NB4 (cell line): ENCODE measurements around the gene TCOF1.
A peak's percentile ranks its signal among the peaks of the same experiment; 100 is the strongest.

Experiments
- DNase-seq: peaks from one replicate; pipeline ENCODE4 v3.0.0; 2010; ENCODE audit warnings: low read depth
- H3K4me3 ChIP-seq: one replicate; pipeline ENCODE4 v1.5.1; 2011; ENCODE audit warnings: mild to moderate bottlenecking, low read depth, low read length, moderate library complexity
- MYC ChIP-seq: IDR thresholded peaks from 2 replicates; pipeline ENCODE4 v1.6.1; 2011; ENCODE audit warnings: low read depth, low read length
- POLR2A ChIP-seq: IDR thresholded peaks from 2 replicates; pipeline ENCODE4 v1.6.1; 2011; ENCODE audit warnings: mild to moderate bottlenecking; ENCODE audit not compliant: insufficient read length; ENCODE audit errors: extremely low read depth
- TF ChIP-seq, protein P1 (sequence below): IDR thresholded peaks from one replicate; pipeline ENCODE4 v1.5.1; 2012; ENCODE audit warnings: low read depth, low read length
- TF ChIP-seq, protein P2 (sequence below): IDR thresholded peaks from 2 replicates; pipeline ENCODE4 v1.6.1; 2011; ENCODE audit warnings: low read depth, low read length

The TCOF1 gene, protein sequence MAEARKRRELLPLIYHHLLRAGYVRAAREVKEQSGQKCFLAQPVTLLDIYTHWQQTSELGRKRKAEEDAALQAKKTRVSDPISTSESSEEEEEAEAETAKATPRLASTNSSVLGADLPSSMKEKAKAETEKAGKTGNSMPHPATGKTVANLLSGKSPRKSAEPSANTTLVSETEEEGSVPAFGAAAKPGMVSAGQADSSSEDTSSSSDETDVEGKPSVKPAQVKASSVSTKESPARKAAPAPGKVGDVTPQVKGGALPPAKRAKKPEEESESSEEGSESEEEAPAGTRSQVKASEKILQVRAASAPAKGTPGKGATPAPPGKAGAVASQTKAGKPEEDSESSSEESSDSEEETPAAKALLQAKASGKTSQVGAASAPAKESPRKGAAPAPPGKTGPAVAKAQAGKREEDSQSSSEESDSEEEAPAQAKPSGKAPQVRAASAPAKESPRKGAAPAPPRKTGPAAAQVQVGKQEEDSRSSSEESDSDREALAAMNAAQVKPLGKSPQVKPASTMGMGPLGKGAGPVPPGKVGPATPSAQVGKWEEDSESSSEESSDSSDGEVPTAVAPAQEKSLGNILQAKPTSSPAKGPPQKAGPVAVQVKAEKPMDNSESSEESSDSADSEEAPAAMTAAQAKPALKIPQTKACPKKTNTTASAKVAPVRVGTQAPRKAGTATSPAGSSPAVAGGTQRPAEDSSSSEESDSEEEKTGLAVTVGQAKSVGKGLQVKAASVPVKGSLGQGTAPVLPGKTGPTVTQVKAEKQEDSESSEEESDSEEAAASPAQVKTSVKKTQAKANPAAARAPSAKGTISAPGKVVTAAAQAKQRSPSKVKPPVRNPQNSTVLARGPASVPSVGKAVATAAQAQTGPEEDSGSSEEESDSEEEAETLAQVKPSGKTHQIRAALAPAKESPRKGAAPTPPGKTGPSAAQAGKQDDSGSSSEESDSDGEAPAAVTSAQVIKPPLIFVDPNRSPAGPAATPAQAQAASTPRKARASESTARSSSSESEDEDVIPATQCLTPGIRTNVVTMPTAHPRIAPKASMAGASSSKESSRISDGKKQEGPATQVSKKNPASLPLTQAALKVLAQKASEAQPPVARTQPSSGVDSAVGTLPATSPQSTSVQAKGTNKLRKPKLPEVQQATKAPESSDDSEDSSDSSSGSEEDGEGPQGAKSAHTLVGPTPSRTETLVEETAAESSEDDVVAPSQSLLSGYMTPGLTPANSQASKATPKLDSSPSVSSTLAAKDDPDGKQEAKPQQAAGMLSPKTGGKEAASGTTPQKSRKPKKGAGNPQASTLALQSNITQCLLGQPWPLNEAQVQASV (N-terminal part only)

DNA sequence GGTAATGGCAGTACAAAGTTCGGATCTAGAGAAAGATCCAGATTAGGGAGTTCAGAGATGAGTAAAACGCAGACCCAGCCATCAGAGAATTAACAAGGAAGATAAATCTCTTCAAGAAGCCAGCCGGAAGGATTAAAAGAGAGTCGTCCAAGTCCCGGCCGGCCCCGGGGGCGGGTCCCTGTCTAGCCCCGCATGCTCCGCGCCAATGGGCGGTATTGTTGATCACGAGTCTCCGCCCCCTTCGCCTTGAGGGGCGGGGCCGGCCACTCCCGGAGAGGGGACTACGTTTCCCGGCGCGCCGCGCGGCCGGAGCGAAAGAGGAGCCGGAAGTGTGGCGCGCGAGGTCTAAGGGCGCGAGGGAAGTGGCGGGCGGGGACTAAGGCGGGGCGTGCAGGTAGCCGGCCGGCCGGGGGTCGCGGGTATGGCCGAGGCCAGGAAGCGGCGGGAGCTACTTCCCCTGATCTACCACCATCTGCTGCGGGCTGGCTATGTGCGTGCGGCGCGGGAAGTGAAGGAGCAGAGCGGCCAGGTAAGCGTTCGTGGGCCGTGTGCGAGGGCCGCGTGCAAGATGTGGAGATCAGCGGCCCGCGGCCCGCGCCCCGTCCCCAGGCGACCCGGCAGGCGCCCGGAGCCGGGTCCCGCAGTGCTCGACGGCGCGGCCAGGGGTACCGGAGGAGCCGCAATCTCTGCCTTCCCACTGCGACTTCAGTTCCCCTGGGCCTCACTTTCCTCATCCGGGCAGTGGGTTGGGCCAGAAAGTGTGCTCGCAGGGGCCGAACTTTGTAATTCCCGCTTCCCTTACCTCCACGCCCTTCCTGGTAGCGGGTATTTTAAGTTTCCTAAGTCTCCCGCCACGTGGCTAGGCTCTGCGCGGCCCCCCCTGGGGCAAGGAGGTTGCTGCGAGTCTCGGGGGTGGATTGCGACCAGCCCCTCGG, at the start of gene TCOF1:
TCOF1 (plus strand) TSS at position 372 of the 935 bp plus-strand sequence; CDS start at position 422, 50 bp downstream.
- H3K4me3 ChIP-seq, result peak within 1 kb of the TSS; percentile 96
- TF ChIP-seq, protein P1, sequence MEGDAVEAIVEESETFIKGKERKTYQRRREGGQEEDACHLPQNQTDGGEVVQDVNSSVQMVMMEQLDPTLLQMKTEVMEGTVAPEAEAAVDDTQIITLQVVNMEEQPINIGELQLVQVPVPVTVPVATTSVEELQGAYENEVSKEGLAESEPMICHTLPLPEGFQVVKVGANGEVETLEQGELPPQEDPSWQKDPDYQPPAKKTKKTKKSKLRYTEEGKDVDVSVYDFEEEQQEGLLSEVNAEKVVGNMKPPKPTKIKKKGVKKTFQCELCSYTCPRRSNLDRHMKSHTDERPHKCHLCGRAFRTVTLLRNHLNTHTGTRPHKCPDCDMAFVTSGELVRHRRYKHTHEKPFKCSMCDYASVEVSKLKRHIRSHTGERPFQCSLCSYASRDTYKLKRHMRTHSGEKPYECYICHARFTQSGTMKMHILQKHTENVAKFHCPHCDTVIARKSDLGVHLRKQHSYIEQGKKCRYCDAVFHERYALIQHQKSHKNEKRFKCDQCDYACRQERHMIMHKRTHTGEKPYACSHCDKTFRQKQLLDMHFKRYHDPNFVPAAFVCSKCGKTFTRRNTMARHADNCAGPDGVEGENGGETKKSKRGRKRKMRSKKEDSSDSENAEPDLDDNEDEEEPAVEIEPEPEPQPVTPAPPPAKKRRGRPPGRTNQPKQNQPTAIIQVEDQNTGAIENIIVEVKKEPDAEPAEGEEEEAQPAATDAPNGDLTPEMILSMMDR, result no peak
- TF ChIP-seq POLR2A (peak; percentile 47), MYC (peak; percentile 40)
- TF ChIP-seq, protein P2, sequence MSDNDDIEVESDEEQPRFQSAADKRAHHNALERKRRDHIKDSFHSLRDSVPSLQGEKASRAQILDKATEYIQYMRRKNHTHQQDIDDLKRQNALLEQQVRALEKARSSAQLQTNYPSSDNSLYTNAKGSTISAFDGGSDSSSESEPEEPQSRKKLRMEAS, result peak; percentile 64
- DNase-seq, result peak; percentile 97

DNA sequence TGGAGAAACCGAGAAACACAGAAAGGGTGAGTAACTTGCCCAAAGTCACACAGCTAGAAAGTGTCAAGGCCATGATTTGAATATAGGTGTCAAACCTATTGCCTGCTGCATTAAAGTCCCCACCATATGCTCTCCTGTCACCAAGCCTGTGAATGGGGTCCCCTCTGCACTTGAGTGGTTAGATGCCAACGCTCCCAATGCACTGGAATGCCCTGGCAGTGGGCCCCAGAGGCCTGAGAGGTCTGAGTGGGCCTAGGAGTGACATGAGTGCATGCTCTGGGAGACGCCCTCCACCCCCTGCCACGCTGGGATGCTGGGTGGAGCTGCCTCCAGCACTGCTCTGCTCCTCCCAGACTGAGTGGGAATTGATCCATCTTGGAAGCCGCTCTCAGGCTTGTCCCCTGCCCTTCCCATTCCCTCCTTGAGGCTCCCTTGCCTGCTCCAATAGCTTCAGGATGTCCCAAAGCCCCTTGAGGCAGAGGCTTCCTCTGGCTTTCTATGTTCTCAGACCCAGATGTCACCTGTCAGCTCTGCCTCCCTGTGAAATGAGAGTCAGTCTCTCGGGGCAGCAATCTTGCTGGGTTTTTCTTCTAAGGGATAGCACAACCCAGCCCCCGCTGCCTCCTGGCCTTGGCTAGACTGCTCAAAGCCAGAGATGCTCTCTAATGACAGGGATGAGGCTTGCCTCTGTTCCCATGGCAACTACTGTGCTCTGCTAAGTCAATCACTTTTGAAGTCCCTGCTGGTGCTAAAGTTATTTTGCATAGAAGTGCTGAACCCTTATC, 48.2 kb upstream of the TCOF1 start:
- TF ChIP-seq MYC (no peak), POLR2A (no peak)
- TF ChIP-seq, protein P2, result no peak
- TF ChIP-seq, protein P1, result no peak
- no peak for DNase-seq
- H3K4me3 ChIP-seq, result no peak overlapping the region

DNA sequence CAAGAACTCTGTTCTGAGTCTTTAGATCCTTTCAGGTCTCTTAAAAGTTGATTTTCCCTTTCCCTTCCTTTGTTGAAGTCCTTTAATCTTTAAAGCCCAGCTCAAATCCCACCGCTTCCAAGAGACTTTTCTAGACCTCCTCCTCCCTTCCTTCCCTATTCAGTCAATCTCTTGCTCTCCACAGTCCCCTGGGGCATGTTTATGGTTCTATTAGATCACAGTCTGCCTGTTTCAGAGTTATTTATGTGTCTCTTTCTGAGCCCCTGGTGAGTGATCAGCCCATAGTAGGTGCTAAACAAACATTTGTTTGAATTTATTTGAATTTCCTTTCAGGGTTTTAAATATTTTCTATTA, 47.6 kb upstream of the TCOF1 start:
- no peak for DNase-seq
- H3K4me3 ChIP-seq, result no peak overlapping the region
- TF ChIP-seq, protein P2, result no peak
- TF ChIP-seq MYC (no peak), POLR2A (no peak)
- TF ChIP-seq, protein P1, result no peak

DNA sequence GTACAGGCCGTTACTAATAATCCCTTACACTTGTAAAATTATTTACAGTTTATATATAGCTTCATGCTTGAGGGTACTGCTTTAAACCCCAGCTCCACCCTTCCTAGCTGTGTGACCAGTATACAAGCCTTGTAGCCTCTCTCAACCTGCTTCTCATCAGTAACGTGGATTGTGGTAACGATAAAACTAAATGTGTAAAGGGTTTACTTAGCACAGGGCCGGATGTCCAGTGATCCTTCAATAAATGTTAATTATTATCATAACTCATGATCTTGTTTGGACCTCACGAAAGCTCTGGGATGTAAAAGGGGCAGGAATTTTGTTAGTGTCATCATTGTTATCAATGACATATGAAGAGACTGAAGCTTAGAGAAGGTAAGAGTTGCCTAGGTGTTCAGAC, 47.3 kb upstream of the TCOF1 start:
- no peak for DNase-seq
- TF ChIP-seq, protein P2, result no peak
- no peak overlapping the region for H3K4me3 ChIP-seq

DNA sequence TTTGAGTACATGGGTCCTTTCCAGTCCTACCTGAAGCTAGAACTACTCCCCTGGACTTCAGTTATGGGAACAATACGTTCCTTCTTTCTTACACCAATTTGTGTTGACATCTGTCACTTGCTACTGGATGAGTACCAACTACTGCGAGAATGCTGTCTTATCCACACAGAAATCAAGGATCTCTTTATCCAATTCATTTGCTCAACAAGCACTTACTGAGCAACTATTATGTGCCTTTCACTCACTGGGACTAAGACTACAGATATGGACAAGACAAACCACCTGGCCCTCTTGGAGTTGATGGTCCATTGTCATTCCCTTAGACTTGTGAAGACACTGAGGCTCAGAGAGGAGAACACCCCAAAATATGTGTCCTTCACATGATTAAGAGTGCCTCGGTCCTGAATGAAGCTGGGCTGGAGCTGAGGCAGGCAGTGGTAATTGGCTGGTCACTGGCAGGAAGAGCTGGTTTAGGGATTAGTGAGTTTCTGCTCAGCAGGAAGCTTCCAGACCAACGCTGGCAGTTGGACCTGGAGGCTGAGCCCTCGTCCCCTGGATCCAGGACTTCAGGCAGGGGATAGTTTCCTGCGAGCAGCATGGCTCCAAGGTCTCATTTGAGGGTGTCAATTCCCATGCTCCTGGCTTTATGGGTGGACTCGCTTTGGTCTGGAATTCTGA, 46.3 kb upstream of the TCOF1 start:
- no peak overlapping the region for H3K4me3 ChIP-seq
- DNase-seq, result no peak
- TF ChIP-seq, protein P1, result no peak
- TF ChIP-seq POLR2A (no peak), MYC (no peak)
- TF ChIP-seq, protein P2, result no peak
